ENCODE data around the gene CCDC169.

- TF ChIP-seq CTCF (optimal IDR thresholded peaks at IDR 0.05 in 1 of 3, IDR thresholded peaks at IDR 0.05 in 1 of 3, conservative IDR thresholded peaks at IDR 0.05 in 1 of 3; ENCODE audit: extremely low read depth in 1 of 3, insufficient read depth in 2 of 3, low read length in 3 of 3) = no peak
- no peak for TF ChIP-seq EZH2 (IDR thresholded peaks at IDR 0.05; ENCODE audit: low read length)
Measured at GRCh38 chr13:36251526-36251925, 46.1 kb downstream of the CCDC169 start.

Measured in keratinocyte (primary cell).